IMR-90 (cell line): Measurements from ENCODE around the gene ZNF525. TPM values are rescaled to one million over a fixed set of nuclear protein-coding genes. Genes with fewer than 3 reads are reported as not detected.
"Not testable (repeated sequence)": the region's sequence is repeated elsewhere in the genome, so short reads cannot be mapped to it uniquely, and the experiment has no call there.

Experiments
- ATAC-seq: fragments of 200-7000 bp; cut with Tn5 transposase; 2 replicates; pipeline ENCODE4 v1.9.1; 2020; ENCODE audit warnings: low read depth, mild to moderate bottlenecking, moderate library complexity
- BruUV-seq: library from RNA; stranded (reverse); fragments of 400-500 nt; replicated peaks from 2 replicates; lab custom pipeline; 2021; lab: Mats Ljungman, UMichigan
- CTCF ChIA-PET: fragments of 300-600 bp; formaldehyde crosslinking; extraction: SDS; loops from one replicate; lab custom pipeline; 2021; ENCODE audit warnings: antibody characterized with exemption; lab: Yijun Ruan, JAX
- POLR2A ChIA-PET: fragments of 300-600 bp; sonication (Branson Sonifier 250); formaldehyde crosslinking; loops from one replicate; lab custom pipeline; 2022; ENCODE audit warnings: antibody characterized with exemption; ENCODE audit not compliant: unreplicated experiment; lab: Charles Lee
- DNase-seq: peaks from one replicate; pipeline ENCODE4 v3.0.0; 2013
- H2AFZ ChIP-seq: replicated peaks from 2 replicates; pipeline ENCODE3; 2013; ENCODE audit warnings: low read length, mild to moderate bottlenecking; ENCODE audit not compliant: poor library complexity
- H2AK5ac ChIP-seq: 2 replicates; pipeline ENCODE4 v1.6.1; 2013; ENCODE audit warnings: low read depth, low read length, inconsistent platforms
- H2AK9ac ChIP-seq: replicated peaks from 2 replicates; pipeline ENCODE3; 2013; ENCODE audit warnings: mild to moderate bottlenecking, low read depth, low read length, moderate library complexity; ENCODE audit not compliant: poor library complexity
- H2BK120ac ChIP-seq: 2 replicates; pipeline ENCODE4 v1.6.1; 2013; ENCODE audit warnings: low read depth, low read length, inconsistent platforms
- H2BK15ac ChIP-seq: 3 replicates; pipeline ENCODE4 v1.6.1; 2013; ENCODE audit warnings: low read depth, low read length, inconsistent platforms
- H2BK20ac ChIP-seq: 2 replicates; pipeline ENCODE4 v1.6.1; 2013; ENCODE audit warnings: low read depth, mild to moderate bottlenecking, inconsistent platforms, low read length, moderate library complexity
- H2BK5ac ChIP-seq: 2 replicates; pipeline ENCODE4 v1.6.1; 2013; ENCODE audit warnings: mild to moderate bottlenecking, low read depth, low read length, inconsistent platforms; ENCODE audit not compliant: poor library complexity, severe bottlenecking
- H3K14ac ChIP-seq: replicated peaks from 2 replicates; pipeline ENCODE4 v1.6.1; 2013; ENCODE audit warnings: low read depth, low read length, inconsistent platforms
- H3K18ac ChIP-seq: 2 replicates; pipeline ENCODE4 v1.6.1; 2013; ENCODE audit warnings: low read depth, low read length, control low read depth
- H3K23ac ChIP-seq: 2 replicates; pipeline ENCODE4 v1.6.1; 2013; ENCODE audit warnings: low read depth, low read length, inconsistent platforms
- H3K27ac ChIP-seq: 2 replicates; pipeline ENCODE4 v1.5.1; 2013; ENCODE audit warnings: mild to moderate bottlenecking, control low read depth, low read length; ENCODE audit not compliant: insufficient read depth
- H3K27me3 ChIP-seq: 2 replicates; pipeline ENCODE4 v1.6.1; 2013; ENCODE audit warnings: low read length; ENCODE audit not compliant: control insufficient read depth, insufficient read depth
- H3K36me3 ChIP-seq: 2 replicates; pipeline ENCODE4 v1.6.1; 2013; ENCODE audit warnings: low read length, mixed read lengths; ENCODE audit not compliant: control insufficient read depth, insufficient read depth
- H3K4ac ChIP-seq: 2 replicates; pipeline ENCODE4 v1.6.1; 2013; ENCODE audit warnings: low read depth, low read length, inconsistent platforms
- H3K4me1 ChIP-seq: 2 replicates; pipeline ENCODE4 v1.6.1; 2013; ENCODE audit warnings: low read length, mixed read lengths; ENCODE audit not compliant: control insufficient read depth, insufficient read depth
- H3K4me2 ChIP-seq: 2 replicates; pipeline ENCODE4 v1.6.1; 2013; ENCODE audit warnings: low read depth, mild to moderate bottlenecking, control low read depth, low read length, moderate library complexity
- H3K4me3 ChIP-seq: 2 replicates; pipeline ENCODE4 v1.5.1; 2013; ENCODE audit warnings: low read depth, mild to moderate bottlenecking, control low read depth, low read length, moderate library complexity; ENCODE audit not compliant: insufficient read depth
- H3K56ac ChIP-seq: 2 replicates; pipeline ENCODE4 v1.6.1; 2013; ENCODE audit warnings: low read length, inconsistent platforms; ENCODE audit not compliant: insufficient read depth; ENCODE audit errors: extremely low read depth
- H3K79me1 ChIP-seq, 2 experiments: 2 replicates each; pipeline ENCODE4 v1.6.1; 2013; ENCODE audit warnings: low read length in 2 of 2, inconsistent platforms in 1 of 2, low read depth in 1 of 2
- H3K9ac ChIP-seq: 2 replicates; pipeline ENCODE4 v1.6.1; 2013; ENCODE audit warnings: low read depth, low read length, control low read depth
- H3K9me1 ChIP-seq: 2 replicates; pipeline ENCODE4 v1.6.1; 2013; ENCODE audit warnings: low read length, inconsistent platforms; ENCODE audit not compliant: insufficient read depth
- H3K9me3 ChIP-seq: 2 replicates; pipeline ENCODE4 v1.6.1; 2013; ENCODE audit warnings: low read length; ENCODE audit not compliant: control insufficient read depth, insufficient read depth
- H4K20me1 ChIP-seq: 2 replicates; pipeline ENCODE4 v1.6.1; 2013; ENCODE audit warnings: low read length, inconsistent platforms; ENCODE audit not compliant: insufficient read depth
- H4K5ac ChIP-seq: 2 replicates; pipeline ENCODE4 v1.6.1; 2013; ENCODE audit warnings: mild to moderate bottlenecking, low read depth, low read length, control low read depth
- H4K8ac ChIP-seq, 2 experiments: 2 replicates each; pipeline ENCODE4 v1.6.1; 2013; ENCODE audit warnings: low read depth in 2 of 2, low read length in 2 of 2, control low read depth in 1 of 2, inconsistent platforms in 1 of 2
- H4K91ac ChIP-seq: 2 replicates; pipeline ENCODE4 v1.6.1; 2013; ENCODE audit warnings: low read depth, low read length, inconsistent platforms; ENCODE audit not compliant: insufficient read depth
- WGBS, 2 experiments: methylation state at CpG; one replicate each; pipeline versions ENCODE4 v1.1.5 to v1.1.7; 2013; ENCODE audit warnings: missing lambda C conversion rate in 2 of 2; ENCODE audit not compliant: insufficient read length in 1 of 2; ENCODE audit errors: extremely low coverage in 2 of 2; 5-methylcytosine and 5-hydroxymethylcytosine counted together
- dilution Hi-C: fragments of 300-500 bp; cut with HindIII; formaldehyde crosslinking; loops from one replicate; pipeline ENCODE4 v1.14.3; 2018; ENCODE audit warnings: low sequenced_read_pairs; ENCODE audit not compliant: unreplicated experiment
- in situ Hi-C: fragments of 300-500 bp; cut with MboI; formaldehyde crosslinking; loops from 3 replicates; pipeline ENCODE4 v1.14.3; 2019; ENCODE audit warnings: low sequenced_read_pairs, inconsistent platforms, mixed read lengths
- intact Hi-C: fragments of 100-400 bp; cut with micrococcal nuclease; formaldehyde crosslinking; loops from 2 replicates; pipeline ENCODE4 v1.10.0; 2022
- polyA plus RNA-seq, 3 experiments: library from polyadenylated mRNA; depleted of rRNA; stranded (reverse); fragments of >200 nt; gene quantifications; 2 replicates each; pipeline ENCODE4 v1.2.3, GENCODE V29; 2012; ENCODE audit warnings: low replicate concordance in 1 of 3
- total RNA-seq: library from RNA; depleted of rRNA; stranded (reverse); fragments of >200 nt; gene quantifications from 2 replicates; pipeline ENCODE4 v1.2.3, GENCODE V29; 2012

ZNF525 gene
- total and polyA plus RNA-seq, 2 of the 4 experiments (the other 2 are of a cell fraction): 1.4 to 4.5 TPM

DNA sequence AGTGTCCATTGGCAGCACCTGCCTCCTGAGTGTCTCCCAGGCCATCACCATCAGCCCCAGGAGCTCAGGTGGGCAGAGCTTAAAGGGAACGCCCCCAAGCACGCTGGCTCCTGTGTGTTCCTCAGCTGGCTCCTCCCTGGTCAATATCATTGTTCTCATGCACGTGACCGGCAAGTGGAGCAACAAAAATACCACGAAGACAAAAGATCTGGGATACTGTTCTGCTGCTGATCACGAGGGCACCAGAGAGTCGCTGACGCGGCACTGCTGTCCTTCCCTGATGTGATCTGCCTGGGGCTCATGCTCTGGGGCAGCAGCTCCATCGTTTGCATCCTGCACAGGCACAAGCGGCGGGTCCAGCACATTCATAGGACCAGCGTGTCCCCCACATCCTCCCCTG, 57.6 kb downstream of the ZNF525 start:
- H4K91ac ChIP-seq, CTCF ChIA-PET, H4K20me1 ChIP-seq, DNase-seq, H3K56ac ChIP-seq, H3K27ac ChIP-seq, H3K18ac ChIP-seq, H3K9ac ChIP-seq, H3K4me2 ChIP-seq, H4K8ac ChIP-seq, H3K4me3 ChIP-seq, H2BK5ac ChIP-seq, POLR2A ChIA-PET, BruUV-seq, dilution Hi-C loops, H2AK5ac ChIP-seq, H3K79me1 ChIP-seq, H3K23ac ChIP-seq, H4K5ac ChIP-seq, H2BK15ac ChIP-seq, H2BK20ac ChIP-seq, H3K9me1 ChIP-seq, H3K4me1 ChIP-seq, H3K4ac ChIP-seq, H3K27me3 ChIP-seq, H2BK120ac ChIP-seq, H2AFZ ChIP-seq, H3K9me3 ChIP-seq, H2AK9ac ChIP-seq, H3K14ac ChIP-seq, H3K36me3 ChIP-seq, in situ Hi-C loops: not testable (repeated sequence)
- WGBS, 2 experiments: no CpG with 5 or more reads among the region's 13 CpGs
- ATAC-seq: peak; percentile 42
- intact Hi-C loops: loop anchor here (10.0 kb wide), 1 partner anchor 228 kb away; the partner anchor contains the start of gene ZNF665

DNA sequence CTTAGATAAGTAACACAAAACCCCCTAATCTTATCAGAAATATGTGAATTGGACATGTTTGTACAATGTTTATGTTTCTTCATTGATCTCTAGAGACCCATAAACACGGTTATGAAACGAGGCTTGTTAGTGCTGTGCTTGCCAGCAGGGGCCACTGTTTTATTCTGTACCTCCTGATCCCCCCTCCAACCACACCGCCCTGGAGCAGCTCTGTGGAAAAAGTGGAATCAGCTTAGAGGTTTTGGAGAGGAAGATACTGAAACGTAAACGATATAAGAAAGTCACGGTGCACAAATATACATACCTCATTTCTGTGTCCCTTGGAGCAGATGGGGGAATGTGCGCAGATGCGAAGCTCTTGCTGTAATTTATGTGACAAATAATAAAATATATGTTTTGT, 58.2 kb downstream of the ZNF525 start:
- CTCF ChIA-PET, H3K9me3 ChIP-seq, H2BK120ac ChIP-seq, BruUV-seq, H3K4ac ChIP-seq, H2AFZ ChIP-seq, H3K9me1 ChIP-seq, POLR2A ChIA-PET, H3K4me1 ChIP-seq, H2BK20ac ChIP-seq, in situ Hi-C loops, H3K4me3 ChIP-seq, H4K91ac ChIP-seq, H3K23ac ChIP-seq, H3K4me2 ChIP-seq, H3K14ac ChIP-seq, H2AK9ac ChIP-seq, H2BK15ac ChIP-seq, H3K9ac ChIP-seq, H3K18ac ChIP-seq, H4K20me1 ChIP-seq, H3K36me3 ChIP-seq, H2AK5ac ChIP-seq, H3K27me3 ChIP-seq, H3K79me1 ChIP-seq, dilution Hi-C loops, H4K5ac ChIP-seq, H3K27ac ChIP-seq, H4K8ac ChIP-seq, H2BK5ac ChIP-seq, H3K56ac ChIP-seq: not testable (repeated sequence)
- intact Hi-C loops: loop anchor here (10.0 kb wide), 1 partner anchor 229 kb away; the partner anchor contains the start of gene ZNF665
- WGBS, 2 experiments: no CpG with 5 or more reads among the region's 8 CpGs
- ATAC-seq: peak; percentile 90
- peak; percentile 16 for DNase-seq
